HG03060 (cell line): Measurements from ENCODE around the gene MISP3.
A peak's percentile ranks its signal among the peaks of the same experiment; 100 is the strongest.

Source experiments
- ATAC-seq: cut with Tn5 transposase; IDR thresholded peaks from one replicate; pipeline ENCODE4 v1.9.1; 2021; ENCODE audit warnings: low read depth, moderate number of reproducible peaks; ENCODE audit not compliant: unreplicated experiment

MISP3 gene

DNA sequence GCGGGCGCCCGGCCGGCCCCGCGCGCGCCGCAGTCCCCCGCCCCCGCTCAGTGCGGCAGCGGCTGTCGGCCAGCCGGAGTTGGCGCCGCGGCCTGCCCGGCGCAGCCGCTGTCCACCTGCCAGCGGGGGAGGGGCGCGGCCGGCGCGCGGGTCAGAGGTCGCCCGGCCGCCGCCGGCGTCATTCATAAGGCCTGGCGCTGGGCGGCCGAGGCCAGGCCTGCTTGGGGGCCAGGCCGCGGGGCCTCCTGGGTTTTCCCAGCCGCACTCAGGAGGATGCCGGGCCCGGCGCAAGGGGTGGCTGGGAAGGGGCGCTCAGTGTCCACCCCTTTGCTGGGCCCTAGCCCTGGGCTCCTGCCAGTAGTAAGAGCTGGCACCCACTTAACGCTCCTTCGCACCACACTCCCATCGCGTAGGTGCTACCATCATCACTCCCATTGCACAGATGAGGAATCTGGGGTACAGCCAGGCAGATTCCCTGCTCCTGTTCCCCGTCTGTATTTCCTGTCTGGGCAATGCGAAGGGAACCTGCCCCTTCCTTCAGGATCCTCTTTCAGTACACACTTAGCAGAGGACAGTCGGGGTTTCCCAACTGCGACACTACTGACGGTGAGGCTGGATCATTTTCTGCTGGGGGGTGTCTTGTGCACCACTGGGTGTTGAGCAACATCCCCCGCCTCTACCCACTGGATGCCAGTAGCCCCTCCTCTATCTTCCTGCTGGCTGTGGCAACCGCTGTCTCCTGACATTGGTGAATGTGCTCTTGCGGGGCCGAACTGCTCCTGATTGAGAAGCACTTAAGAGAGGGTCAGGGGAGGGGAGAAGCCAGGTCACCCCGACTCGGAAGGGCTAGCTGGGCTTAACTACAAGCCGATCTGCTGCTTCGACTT is 45.8 kb downstream of the MISP3 start:
- ATAC-seq: peak; percentile 14

GRCh38 chr19:14119146-14119545 is 46.6 kb downstream of the MISP3 start:
- no peak for ATAC-seq

- no peak for ATAC-seq
These were observed 47.3 kb downstream of the MISP3 start for GRCh38 chr19:14119644-14120496.

- ATAC-seq: no peak
These were observed 47.9 kb downstream of the MISP3 start for GRCh38 chr19:14120497-14120780.

DNA sequence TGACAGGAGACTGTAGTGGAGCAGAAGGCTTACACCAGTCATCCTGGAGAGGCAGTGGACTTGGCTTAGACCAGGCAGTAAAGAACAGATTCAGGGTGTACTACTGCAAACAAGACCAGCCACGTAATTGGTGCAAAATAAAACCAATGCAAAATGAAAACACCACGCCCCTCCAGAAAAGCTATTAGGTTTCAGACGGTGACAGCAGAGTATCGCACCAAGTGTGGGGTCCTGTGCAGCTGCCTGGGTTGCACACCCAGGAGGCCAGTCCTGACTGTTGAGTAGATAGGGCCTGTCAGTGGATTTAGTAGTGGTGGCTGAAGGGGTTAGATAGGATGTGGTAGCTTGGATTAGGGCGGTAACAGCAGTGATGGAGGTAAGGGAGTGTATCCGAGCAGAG is 50.3 kb downstream of the MISP3 start:
- no peak for ATAC-seq
